ENCODE data around the gene CST6. TPM values are rescaled to one million over a fixed set of nuclear protein-coding genes. Genes with fewer than 3 reads are reported as not detected.
A peak's percentile ranks its signal among the peaks of the same experiment; 100 is the strongest.

The CST6 gene
- total RNA-seq, 1 donor from 2014 or later = not detected

GRCh38 chr11:65987336-65987735 is 24.5 kb upstream of the CST6 start:
- Mint-ChIP-seq H3K4me3 (no peak overlapping the region), H3K27ac (no peak overlapping the region), H3K4me1 (peaks cover 5% of the 10 kb centered on the region), H3K27me3 (no peaks in the 10 kb centered on the region), H3K9me3 (no peaks in the 10 kb centered on the region), H3K36me3 (ENCODE audit: low read depth) (peaks cover 11% of the 10 kb centered on the region)
- TF ChIP-seq CTCF (IDR thresholded peaks at IDR 0.05) = no peak
- intact Hi-C loops (cut with micrococcal nuclease) = no loop called here
- ATAC-seq (ENCODE audit: low read depth) = no peak
- ChIA-PET CTCF (interaction anchor here (1.4 to 6.1 kb wide), 3 partner anchors 97 to 207 kb away, joined by 5 to 67 read pairs (median 11); partner anchors contain the start of gene CCDC85B), POLR2A (interaction anchor here (1.7 to 1.8 kb wide), 2 partner anchors 98 to 102 kb away, joined by 6 to 16 read pairs; partner anchors contain the start of genes CCDC85B and FIBP)
- no peak for DNase-seq

- peaks cover 5% of the 10 kb centered on the region for H3K4me1 Mint-ChIP-seq
- DNase-seq (peak; percentile 67), ATAC-seq (ENCODE audit: low read depth) (peak; percentile 99)
- ChIA-PET POLR2A (interaction anchor here (0.6 to 1.8 kb wide), 12 partner anchors 99 to 412 kb away, joined by 3 to 16 read pairs (median 6); partner anchors contain the start of genes CCDC85B, CFL1, FIBP and KAT5), CTCF (interaction anchor here (0.6 to 6.1 kb wide), 8 partner anchors 10 to 277 kb away, joined by 3 to 67 read pairs (median 4); partner anchors contain the start of genes CCDC85B, KAT5 and MUS81)
- no peaks in the 10 kb centered on the region for H3K27me3 Mint-ChIP-seq
- TF ChIP-seq CTCF (IDR thresholded peaks at IDR 0.05) = peak; percentile 75
- peaks cover 11% of the 10 kb centered on the region for H3K36me3 Mint-ChIP-seq (ENCODE audit: low read depth)
- intact Hi-C loops (cut with micrococcal nuclease) = loop anchor here (1.0 to 2.0 kb wide), 13 partner anchors 13 to 363 kb away; partner anchors contain the start of genes AP5B1, BANF1, C11orf68 and CFL1
- H3K9me3 Mint-ChIP-seq = no peaks in the 10 kb centered on the region
- H3K27ac Mint-ChIP-seq = peak overlapping the region; percentile 62
- no peak overlapping the region for H3K4me3 Mint-ChIP-seq
Measured at GRCh38 chr11:65988791-65989592, 22.8 kb upstream of the CST6 start.

- Mint-ChIP-seq H3K36me3 (ENCODE audit: low read depth) (peaks cover 25% of the 10 kb centered on the region), H3K9me3 (no peaks in the 10 kb centered on the region), H3K4me1 (peaks cover 5% of the 10 kb centered on the region), H3K27ac (no peak overlapping the region), H3K27me3 (no peaks in the 10 kb centered on the region), H3K4me3 (no peak overlapping the region)
- ATAC-seq (ENCODE audit: low read depth) (no peak), DNase-seq (no peak)
- CTCF ChIA-PET = interaction anchor here (6.1 kb wide), 1 partner anchor 107 kb away, joined by 67 read pairs; no protein-coding TSS in a partner anchor
- TF ChIP-seq CTCF (IDR thresholded peaks at IDR 0.05) = no peak
- POLR2A ChIA-PET = interaction anchor here (0.9 to 1.5 kb wide), 2 partner anchors 104 to 280 kb away, joined by 4 to 5 read pairs; partner anchors contain the start of genes FIBP and KAT5
- intact Hi-C loops (cut with micrococcal nuclease) = no loop called here
Measured at GRCh38 chr11:65992056-65992455, 19.8 kb upstream of the CST6 start.

GRCh38 chr11:65997286-65997685 is 14.5 kb upstream of the CST6 start:
- POLR2A ChIA-PET = interaction anchor here (0.5 kb wide), 1 partner anchor 12 kb away, joined by 8 read pairs; no protein-coding TSS in a partner anchor
- H3K36me3 Mint-ChIP-seq (ENCODE audit: low read depth) = peaks cover 60% of the 10 kb centered on the region

More at GRCh38 chr11:65997286-65997685, 14.5 kb upstream of the CST6 start:
- H3K9me3 Mint-ChIP-seq = no peaks in the 10 kb centered on the region
- ATAC-seq (ENCODE audit: low read depth) (no peak), DNase-seq (no peak)
- TF ChIP-seq CTCF (IDR thresholded peaks at IDR 0.05) = no peak
- CTCF ChIA-PET = no interaction called here
- no peak overlapping the region for H3K27ac Mint-ChIP-seq
- H3K4me1 Mint-ChIP-seq = peaks cover 25% of the 10 kb centered on the region
- intact Hi-C loops (cut with micrococcal nuclease) = no loop called here
- H3K4me3 Mint-ChIP-seq = no peak overlapping the region
- no peaks in the 10 kb centered on the region for H3K27me3 Mint-ChIP-seq

Data from activated B cell treated with CpG ODN at 0.5 μM for 24 hours (primary cell).